HG02571 (cell line): ENCODE measurements around the gene CPA4.
"Not testable (repeated sequence)": the region's sequence is repeated elsewhere in the genome, so short reads cannot be mapped to it uniquely, and the experiment has no call there.

ENCODE experiments used
- ATAC-seq: cut with Tn5 transposase; IDR thresholded peaks from one replicate; pipeline ENCODE4 v1.9.1; 2021; ENCODE audit warnings: mild to moderate bottlenecking, moderate library complexity; ENCODE audit not compliant: unreplicated experiment

CPA4 gene

GRCh38 chr7:130301501-130302020 is 8.6 kb downstream of the CPA4 start:
- no peak for ATAC-seq

DNA sequence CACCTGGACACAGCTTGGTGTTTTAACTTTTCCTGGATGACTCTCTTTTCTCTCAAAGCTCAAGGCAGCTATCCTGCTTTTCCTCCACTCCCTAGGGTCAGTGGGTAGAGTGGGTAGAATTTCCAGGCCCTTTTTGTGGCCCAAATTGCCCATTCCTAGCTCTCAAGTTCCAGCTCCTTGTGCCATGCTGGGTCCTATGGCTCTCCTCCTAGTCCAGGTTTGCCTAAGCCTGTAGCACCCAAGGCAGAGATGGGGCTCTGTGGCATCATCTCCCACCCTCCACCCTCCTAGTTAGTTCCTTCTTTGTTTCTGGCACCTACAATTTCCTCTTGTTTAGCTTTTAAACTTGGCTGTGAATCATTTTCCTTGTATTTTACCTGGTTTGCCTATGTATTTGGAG is 9.7 kb downstream of the CPA4 start:
- ATAC-seq = no peak

DNA sequence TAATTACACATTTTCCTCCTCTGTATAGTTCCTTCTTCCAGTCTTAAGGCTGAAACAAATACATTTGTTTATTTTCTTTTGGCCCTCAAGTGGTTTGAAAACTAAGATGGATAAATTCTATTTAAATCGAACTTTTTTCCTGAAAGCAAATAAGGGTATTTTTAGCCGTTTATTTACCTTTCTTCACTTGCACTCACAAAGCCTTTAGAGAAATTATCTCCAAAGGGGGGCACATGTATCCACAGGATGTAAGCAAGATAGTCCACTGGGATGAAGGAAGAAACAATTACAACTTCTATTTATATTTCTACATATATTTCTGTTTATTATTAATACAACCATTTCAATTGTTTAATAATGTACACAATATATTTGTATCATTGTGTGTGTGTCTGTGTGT is 10.2 kb downstream of the CPA4 start:
- no peak for ATAC-seq

- ATAC-seq = no peak
Observed at GRCh38 chr7:130303551-130303950, 10.6 kb downstream of the CPA4 start.

GRCh38 chr7:130303982-130304381 is 11.0 kb downstream of the CPA4 start:
- no peak for ATAC-seq

DNA sequence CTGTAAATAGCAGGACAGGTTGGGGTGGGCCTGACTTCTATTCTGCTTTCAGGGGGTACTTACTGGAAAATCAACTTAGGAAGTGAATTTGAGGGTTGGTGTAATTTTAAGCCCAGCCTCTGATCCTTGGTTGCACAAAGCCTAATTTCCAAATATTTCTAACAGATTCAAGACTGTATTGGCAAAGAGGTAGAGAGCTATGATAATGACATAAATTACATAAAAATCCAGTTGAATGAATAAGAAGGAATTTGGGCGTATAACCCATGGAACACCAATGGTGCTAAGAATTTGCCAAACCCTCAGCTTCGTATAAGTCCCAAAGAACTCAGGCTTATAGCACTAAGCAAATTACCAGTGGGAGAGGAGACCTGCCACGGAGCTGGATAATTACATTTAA is 11.9 kb downstream of the CPA4 start:
- no peak for ATAC-seq

GRCh38 chr7:130305433-130306042 is 12.6 kb downstream of the CPA4 start:
- ATAC-seq = no peak

- no peak for ATAC-seq
Observed at GRCh38 chr7:130309986-130310385, 17.0 kb downstream of the CPA4 start.

DNA sequence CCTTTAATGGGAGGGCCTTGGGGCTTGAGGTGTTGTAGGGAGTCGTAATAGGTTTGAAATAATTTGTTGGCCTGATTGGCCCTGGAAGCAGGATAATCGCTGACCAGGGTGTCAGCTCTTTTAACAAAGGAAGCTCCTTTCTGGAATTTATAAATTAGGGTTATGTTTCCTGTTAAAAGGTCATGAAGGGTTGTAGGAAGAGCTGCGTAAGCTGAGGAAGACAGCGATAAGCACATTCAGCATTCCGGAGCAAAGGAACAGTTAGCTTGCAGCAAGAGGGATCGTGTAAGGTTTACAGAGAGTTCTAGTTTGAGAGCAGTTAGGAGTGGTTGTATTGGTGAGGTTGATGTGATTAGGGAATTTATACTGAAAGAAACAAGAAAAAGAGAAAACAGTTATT is 21.3 kb downstream of the CPA4 start:
- ATAC-seq = no peak

GRCh38 chr7:130319541-130319940 is 26.6 kb downstream of the CPA4 start:
- ATAC-seq = no peak

GRCh38 chr7:130321542-130322229 is 28.7 kb downstream of the CPA4 start:
- ATAC-seq = not testable (repeated sequence)

DNA sequence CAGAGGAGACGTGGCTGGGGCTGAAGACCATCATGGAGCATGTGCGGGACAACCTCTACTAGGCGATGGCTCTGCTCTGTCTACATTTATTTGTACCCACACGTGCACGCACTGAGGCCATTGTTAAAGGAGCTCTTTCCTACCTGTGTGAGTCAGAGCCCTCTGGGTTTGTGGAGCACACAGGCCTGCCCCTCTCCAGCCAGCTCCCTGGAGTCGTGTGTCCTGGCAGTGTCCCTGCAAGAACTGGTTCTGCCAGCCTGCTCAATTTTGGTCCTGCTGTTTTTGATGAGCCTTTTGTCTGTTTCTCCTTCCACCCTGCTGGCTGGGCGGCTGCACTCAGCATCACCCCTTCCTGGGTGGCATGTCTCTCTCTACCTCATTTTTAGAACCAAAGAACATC is 29.7 kb downstream of the CPA4 start:
- ATAC-seq = no peak

GRCh38 chr7:130324306-130324943 is 31.5 kb downstream of the CPA4 start:
- no peak for ATAC-seq

- no peak for ATAC-seq
Observed at GRCh38 chr7:130329681-130330080, 36.7 kb downstream of the CPA4 start.

DNA sequence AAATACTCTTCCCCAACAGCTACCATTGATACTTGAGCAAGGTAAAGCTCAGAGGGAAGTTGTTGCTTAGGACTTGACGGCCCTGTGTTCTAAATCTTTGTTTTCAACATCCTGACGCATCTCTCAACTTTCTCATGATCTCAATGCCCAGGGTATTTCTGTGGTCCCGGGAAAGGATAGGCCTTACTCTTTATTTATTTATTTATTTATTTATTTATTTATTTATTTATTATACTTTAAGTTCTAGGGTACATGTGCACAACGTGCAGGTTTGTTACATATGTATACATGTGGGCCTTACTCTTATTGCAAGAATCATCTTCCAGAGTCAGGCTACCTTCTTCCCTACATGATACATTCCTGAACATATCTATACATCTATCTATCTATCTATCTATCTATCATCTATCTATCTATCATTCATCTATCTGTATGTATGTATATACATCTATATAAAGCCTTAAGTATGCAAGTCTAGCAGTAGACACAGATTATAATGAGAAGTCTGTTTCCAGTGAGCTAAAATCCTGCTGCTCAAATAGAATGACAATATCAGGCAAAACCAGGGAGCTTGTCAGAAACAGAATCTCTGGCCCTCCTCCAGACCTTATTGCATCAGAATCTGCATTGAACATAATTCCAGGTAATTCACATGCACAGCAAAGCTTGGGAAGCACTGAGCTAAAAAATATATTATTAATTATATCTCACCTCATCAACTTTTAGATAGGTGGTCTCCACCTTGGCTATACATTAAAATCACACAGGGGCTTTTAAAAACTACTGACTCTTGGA is 39.5 kb downstream of the CPA4 start:
- no peak for ATAC-seq

- no peak for ATAC-seq
Observed at GRCh38 chr7:130333832-130334231, 40.9 kb downstream of the CPA4 start.

DNA sequence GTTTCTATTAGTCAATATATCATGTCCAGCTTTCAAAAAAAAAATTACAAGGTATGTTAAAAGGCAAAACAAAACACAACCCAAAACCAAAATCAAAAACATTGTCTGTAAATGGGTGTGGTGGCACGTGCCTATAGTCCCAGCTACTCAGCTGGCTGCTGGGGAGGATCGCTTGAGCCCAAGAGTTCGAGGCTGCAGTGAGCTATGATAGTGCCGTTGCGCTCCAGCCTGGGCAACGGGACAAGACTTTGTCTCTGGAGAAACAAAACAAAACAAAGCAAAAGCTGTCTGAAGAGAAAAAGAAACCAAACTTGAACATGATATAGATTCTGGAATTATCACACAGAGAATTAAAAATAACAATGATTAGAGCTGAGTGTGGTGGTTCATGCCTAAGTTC is 41.3 kb downstream of the CPA4 start:
- no peak for ATAC-seq

DNA sequence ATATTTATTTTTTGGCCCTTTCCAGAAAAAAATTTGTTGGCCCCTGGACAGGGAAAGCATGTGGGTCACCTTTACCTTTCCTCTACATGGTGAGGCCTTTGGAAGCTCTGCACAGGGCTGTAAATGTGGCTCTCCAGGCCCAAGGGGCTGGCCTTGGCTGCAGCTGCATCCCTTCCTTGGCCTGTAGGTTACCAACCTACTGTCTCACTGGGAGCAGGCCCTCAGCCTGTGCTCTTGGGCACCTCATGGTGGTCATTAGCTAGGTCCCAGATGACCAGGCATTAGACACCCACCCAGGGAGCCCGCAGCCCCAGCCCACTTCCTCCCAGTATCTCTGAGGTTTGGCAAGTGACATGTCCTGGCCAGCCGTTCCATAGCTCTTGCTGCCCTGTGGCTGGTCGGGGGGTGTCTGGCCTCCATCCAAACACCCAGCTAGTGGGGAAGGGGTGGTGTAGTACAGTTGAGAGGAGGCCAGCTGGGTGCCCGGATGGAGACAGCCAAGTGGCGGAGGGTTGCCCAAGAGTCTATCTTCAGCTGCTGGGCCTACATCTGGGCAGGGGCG is 44.5 kb downstream of the CPA4 start:
- ATAC-seq = no peak

- ATAC-seq = no peak
Observed at GRCh38 chr7:130338233-130338632, 45.3 kb downstream of the CPA4 start.

- ATAC-seq = no peak
Observed at GRCh38 chr7:130341882-130342281, 48.9 kb downstream of the CPA4 start.
